Stimulated activated CD8-positive, alpha-beta memory T cell treated with anti-CD3 and anti-CD28 coated beads, Interleukin-15, amount 100 ng/mL, for 1 hour (primary cell): Measurements from ENCODE around the gene SLCO2A1.
"Not testable (repeated sequence)": the region's sequence is repeated elsewhere in the genome, so short reads cannot be mapped to it uniquely, and the experiment has no call there.

Source experiments
- DNase-seq: peaks from one replicate; pipeline ENCODE4 v3.0.0-alpha.2; 2020; ENCODE audit warnings: low read depth

The SLCO2A1 gene

GRCh38 chr3:134029734-134030378 lies at the start of gene SLCO2A1:
Gene SLCO2A1 (minus strand): TSS chr3:134029925. CDS start chr3:134029802, 123 bp downstream.
- no peak for DNase-seq

DNA sequence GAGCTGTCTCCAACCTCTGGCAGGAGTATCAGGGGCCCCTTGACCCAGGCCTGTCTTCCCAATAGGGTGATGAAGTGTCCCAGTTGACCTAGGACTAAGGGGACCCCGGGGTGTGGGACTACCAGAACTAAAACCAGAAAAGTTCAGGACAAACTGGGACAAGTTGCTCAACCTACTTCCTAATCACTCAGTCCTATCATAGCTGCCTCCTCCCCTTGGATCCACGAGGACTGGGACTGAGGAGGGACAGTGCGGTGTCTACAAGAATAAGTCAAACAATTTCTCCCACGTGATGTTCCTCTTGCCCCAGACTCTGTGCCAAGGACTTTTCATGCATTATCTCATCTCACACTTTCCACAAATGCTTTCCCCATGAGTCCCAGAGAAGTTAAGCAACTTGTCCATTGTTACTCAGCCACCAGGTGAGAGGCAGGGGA lies 49.4 kb upstream of the SLCO2A1 start:
- DNase-seq: no peak

- DNase-seq: no peak
Measured at GRCh38 chr3:134078169-134078831, 48.6 kb upstream of the SLCO2A1 start.

- no peak for DNase-seq
Measured at GRCh38 chr3:134077649-134078161, 48.0 kb upstream of the SLCO2A1 start.

- no peak for DNase-seq
Measured at GRCh38 chr3:134076851-134077250, 47.1 kb upstream of the SLCO2A1 start.

- no peak for DNase-seq
Measured at GRCh38 chr3:134075846-134076245, 46.1 kb upstream of the SLCO2A1 start.

DNA sequence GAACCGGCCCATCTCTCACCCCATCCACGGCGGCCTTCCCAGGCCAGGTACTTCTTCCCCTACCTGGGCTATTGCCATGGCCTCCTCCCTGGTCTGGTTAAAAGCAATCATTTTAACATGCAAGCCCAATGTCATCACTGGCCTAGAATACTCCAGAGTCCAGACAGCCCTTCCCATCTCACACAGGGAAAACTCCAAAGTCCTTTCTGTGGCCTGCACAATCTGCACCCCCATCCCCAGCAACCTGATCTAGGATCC lies 45.8 kb upstream of the SLCO2A1 start:
- DNase-seq: no peak

DNA sequence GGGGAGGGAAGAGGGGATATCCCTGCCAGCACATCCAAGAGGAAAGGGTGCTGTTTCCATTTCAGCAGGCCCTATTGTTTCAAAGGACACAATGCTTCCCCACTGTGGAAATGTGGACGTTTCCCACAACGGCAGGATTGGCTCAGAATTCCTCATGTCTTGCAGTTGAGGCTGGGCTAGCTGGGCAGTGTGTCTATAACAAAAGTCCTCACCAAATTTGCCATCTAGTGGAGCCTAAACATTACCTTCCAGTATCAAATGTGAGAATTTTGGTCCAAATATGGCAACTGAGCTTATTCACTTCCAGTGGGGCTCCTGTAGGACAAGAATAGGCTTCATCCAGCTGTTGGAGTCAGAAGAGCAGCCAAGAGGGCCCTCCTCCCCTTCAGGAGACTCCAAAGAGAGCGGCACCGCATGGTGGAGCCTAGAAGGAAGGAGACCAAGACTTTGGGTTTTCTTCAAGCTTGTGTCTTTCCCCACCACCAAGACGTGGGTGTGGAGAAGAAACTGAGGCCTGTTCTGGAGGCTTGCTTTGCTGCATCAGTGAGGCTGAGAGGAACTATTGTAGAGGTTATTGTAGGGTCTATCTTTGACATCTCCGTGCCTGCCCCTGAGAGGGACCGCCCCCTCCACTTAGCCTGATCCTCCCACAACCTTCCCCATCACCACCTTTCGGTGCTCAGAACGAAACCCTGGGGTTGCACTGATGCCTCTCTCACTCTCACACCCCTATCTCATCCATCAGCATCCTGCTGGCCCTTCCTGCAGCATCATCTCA lies 45.3 kb upstream of the SLCO2A1 start:
- no peak for DNase-seq

DNA sequence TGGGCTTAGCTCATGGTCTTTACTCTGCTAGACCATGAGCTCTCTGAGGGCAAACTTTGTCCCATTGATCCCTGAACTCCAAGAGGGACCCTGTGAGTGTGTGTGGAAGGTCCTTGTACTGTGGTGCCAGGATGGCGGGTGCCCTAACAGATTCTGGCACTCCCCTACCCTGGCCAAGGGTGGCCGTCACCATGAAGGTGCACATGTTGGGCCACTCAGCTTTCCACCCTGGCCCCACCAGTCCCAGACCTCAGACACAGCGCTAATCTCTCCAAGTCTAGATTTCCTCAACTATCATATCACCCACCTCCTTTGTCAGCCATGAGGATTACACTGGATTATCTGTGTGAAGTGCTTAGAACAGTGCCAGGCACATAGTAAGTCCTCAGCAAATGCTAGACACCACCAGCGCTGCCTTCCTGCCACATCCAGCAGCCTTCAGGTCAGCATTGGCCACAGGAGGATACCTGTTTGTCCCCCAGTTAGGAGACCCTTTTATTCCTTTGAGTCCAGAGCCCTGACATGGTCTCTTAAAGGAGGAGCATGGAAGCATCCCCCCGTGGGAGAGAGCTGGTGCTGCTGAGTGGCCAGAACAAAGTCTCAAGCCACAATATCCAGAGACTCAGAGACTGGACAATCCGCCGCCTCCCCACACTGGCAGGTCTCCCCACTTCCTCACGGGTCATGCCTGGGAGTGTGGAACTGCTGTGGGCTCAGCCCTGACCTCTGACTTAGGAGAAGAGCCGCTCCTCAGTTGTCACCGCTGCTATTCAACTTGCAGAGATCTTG lies 44.5 kb upstream of the SLCO2A1 start:
- no peak for DNase-seq

DNA sequence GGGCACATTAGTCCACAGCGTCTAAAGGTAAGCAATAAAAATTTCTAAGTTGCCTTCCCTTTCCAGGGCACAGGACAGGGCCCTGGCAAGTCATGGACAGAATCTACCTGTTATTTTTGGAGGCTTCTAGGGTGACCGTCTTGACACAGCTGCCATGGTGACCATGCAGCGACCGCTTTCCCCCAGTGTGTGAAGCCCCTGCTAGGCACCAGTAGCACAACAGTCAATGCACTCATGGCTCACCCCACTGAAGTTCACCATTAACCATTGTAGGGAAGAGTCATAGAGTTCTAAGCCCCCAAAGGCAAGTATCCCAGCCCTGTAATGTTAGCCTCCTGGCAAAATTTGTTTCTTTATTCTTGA lies 43.8 kb upstream of the SLCO2A1 start:
- no peak for DNase-seq

DNA sequence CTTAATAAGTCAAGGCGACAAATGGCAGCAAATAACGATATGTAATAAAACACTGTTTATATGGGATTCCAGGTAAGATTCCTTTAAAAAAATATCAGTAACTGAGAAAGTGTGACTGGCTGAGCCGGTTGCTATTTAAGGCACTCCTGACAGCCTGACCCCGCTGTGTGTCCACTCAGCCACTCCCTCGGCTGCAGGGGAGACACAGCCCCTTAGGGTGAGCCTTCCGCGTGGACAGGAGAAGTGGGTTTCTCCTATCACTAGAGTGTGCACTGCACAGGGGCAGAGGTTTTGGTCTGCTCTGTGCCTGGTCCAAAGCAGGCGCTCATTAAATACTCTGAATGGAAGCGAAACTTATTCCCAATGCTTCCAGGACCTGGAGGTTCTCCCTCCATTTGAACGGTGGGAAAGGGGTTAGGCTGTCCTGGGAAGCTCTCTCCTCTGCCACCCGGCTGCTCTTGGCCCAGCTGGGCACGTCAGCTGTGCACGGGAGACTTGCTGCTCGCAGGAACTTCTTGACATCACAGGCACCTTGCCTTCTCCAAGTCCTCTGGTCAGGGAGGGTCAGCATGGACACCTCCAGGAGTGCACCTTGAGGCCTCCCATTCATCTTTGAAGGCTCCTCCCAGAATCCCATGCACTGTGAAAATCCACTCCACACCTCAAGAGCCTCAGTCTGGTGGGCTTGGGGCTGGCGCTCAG lies 43.3 kb upstream of the SLCO2A1 start:
- no peak for DNase-seq

- not testable (repeated sequence) for DNase-seq
Measured at GRCh38 chr3:134070281-134070680, 40.6 kb upstream of the SLCO2A1 start.

DNA sequence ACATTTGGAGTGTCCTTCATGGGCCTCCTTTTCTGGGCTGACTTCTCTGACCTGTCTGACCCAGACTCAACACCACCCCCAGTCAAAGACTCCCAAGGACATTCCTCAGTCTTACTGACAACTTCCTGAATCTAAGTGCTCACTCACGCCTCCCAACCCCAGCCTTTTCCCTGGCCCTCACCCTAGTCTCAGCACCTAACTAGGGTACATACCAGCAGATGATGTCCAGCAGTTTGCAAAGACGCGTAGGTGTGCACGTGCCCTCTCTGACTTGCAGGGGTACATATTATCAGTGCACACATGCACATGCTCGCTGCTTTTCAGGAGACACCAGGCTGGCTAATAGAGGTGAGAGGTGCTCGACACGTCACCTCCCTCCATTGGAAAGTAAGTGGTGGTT lies 38.7 kb upstream of the SLCO2A1 start:
- no peak for DNase-seq

- DNase-seq: no peak
Measured at GRCh38 chr3:134067531-134068161, 37.9 kb upstream of the SLCO2A1 start.

DNA sequence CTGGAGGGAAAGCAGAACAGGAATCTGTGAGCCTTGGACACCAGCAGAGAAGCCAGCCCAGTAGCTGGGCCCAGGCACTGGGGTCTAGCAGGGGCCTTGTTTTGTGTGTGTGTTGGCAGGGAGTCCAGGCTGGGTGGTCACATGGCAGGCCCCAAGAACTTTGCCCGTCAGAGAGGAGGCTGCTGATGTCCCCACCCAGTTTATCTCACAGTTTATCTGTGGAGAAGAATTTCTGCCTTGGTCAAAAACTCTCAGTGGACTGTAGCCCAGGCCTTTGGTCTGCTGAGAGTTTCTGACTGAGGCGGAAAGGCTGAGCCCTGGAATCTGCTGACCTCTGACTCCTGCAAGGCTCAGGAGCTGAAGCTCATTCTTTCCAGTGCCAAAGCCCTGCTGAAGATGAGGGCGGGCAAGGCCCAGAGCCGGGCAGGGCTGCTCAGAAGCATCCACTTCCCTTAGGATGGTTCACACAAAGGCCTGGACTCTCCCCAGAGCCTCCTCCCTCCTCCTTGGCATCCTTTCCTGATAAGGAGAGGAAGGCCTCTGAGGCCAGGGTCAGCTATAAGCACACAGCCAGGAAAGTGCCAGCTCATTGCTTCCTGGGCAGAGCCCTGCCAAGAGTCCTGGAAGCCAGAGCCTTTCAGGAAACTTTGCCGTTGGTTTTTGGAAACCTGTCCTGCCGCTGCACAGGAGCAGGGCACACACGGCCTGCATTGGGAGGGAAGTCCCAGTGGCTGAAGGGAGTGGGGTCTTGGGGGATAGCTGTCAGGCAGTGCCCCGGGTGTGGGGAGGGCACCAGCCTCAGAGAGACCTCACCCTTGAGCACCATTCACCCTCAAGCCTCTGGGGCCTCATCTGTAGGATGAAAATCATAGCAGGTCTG lies 37.2 kb upstream of the SLCO2A1 start:
- no peak for DNase-seq

GRCh38 chr3:134066158-134066541 lies 36.4 kb upstream of the SLCO2A1 start:
- no peak for DNase-seq

DNA sequence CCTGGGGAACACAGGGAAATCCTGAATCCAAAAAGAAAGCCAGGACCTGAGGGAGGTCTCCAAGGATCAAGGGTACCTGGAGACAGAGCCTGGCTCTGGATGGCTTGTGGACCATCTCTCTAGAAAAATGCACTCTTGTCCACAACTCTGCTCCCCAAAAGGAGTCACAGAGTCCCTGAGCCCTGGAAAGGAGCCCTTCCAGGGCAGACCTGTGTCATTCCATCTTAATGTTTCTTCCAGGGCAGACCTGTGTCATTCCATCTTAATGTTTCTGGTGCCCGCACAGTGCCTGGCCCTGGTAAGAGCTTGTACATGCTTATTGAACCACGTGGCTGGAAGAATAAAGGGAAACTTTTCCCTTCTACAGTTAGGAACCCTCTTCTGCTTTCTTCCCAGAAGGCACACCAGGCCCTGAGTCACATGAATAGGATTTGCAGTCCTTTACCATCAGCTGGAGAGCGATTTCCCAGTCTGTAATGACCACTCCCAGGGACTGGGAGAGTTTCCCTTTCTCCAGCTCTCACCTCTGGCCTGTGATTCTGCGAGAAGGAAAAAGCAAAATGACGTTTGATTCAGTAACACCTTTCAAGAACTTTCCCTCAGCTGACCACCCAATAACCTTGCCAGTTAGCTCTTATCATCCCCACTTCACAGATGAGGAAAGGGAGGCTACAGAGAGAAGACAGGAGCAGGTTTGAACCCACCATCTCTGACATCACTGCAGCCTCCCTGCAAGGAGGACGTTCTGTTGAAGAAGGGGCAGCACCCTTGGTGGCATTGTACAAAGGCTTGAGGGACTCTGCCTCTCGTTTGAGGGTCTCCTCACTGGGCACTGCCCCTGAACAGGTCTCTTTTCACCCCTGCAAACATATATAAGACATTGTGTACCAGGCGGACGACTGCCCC lies 35.8 kb upstream of the SLCO2A1 start:
- DNase-seq: no peak

- no peak for DNase-seq
Measured at GRCh38 chr3:134064081-134064480, 34.4 kb upstream of the SLCO2A1 start.

- no peak for DNase-seq
Measured at GRCh38 chr3:134061401-134061800, 31.7 kb upstream of the SLCO2A1 start.
